GM18499 (cell line): Measurements from ENCODE around the gene BMP6.

Experiments
- ATAC-seq: cut with Tn5 transposase; IDR thresholded peaks from one replicate; pipeline ENCODE4 v1.9.1; 2021; ENCODE audit warnings: moderate number of reproducible peaks; ENCODE audit not compliant: insufficient read depth, unreplicated experiment

The BMP6 gene

DNA sequence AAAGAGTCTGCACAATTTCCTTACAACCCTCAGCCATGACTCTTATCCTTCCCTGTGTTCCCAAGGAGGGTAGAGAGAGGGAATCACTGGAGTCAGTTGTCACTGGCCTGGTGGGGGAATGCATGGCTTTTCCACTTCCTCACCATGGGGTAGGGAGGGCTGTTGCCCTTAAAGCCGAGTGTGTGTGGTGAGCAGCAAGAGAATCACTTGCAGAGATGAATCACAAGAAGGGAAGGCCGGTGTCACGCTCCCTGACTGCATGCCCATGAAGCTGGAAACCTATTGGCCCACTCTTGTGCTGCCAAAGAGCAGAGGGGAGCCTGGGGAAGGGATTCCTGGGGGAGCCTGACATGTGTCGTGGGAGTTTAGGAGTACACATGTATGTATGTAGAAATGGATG lies 18.1 kb upstream of the BMP6 start:
- no peak for ATAC-seq

DNA sequence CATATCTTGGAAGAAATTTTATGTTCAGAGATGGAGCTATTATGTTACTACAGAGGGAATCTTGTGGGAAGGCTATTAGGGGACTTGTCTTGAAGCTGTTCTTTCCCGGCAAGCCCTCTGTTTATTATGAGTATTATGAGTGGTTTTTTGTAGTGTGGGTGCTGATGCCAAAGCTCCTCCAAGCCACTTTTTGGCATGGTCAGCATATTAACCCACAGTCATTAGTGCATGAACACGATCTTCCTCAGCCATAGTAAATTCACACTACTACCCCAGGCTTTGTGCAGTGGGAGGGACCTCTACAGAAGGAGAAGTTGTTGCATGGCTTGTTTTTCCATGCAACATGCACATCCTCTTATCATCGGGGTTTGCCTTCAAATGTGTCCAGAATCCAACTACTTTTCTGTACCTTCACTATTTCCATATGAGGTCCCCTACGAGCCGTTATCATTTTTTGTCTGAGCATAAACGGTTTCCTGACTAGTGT lies 6.5 kb upstream of the BMP6 start:
- ATAC-seq, result no peak

DNA sequence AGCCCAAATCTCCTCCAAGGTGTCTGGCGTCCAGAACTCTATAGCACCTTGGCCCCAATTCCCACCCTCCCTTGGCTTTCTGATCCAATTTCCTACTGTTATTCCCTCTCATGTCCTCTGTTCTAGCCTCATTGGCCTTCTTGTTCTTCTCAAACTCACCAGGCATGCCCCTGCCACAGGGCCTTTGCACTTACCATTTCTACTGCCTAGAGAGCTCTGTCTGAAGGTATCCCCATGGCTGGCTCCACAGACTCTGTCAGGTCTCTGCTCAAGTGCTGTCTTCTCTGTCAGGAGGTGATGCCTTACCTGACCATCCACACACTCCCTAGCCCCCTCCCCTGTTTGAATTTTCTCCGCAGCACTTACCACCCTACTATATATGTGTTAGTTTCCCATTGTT lies 5.6 kb upstream of the BMP6 start:
- no peak for ATAC-seq

DNA sequence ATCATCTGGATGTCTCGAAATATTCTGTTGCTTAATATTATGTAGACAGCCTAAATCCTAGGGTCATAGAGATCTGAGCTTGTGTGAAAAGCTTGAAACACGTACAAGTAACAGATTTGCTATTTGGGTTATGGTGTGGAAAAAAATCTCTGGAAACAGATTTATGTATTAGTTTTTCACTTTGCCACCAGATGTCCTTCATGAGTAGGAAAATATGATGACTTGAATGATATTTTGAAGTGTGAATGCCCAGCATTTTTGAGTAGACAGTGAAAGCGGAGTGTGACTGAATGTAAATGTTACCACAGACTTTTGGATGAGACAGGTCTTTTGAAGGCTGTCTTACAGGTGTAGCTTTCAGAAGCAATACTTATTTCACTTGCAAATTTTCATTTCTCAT lies 4.2 kb upstream of the BMP6 start:
- ATAC-seq, result no peak

DNA sequence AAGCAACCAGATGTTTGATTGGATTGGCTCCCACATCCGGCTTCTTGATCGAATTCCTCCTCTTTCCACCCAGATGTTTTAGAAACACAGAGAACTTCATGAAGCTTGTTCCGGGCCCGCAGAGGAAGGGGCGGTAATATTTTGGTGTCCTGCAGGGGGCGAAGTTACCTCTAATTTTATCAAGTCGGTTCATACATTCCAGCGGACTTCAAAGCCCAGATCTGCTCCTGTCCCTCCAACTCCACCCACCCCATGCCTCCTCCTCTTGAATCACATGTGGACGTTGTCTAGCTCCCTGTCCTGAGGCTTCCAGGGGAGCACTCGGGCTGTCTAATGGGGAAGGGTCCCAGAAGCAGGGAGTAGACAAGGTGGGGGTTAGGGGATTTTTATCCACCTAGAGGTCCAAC lies 2.9 kb upstream of the BMP6 start:
- no peak for ATAC-seq

DNA sequence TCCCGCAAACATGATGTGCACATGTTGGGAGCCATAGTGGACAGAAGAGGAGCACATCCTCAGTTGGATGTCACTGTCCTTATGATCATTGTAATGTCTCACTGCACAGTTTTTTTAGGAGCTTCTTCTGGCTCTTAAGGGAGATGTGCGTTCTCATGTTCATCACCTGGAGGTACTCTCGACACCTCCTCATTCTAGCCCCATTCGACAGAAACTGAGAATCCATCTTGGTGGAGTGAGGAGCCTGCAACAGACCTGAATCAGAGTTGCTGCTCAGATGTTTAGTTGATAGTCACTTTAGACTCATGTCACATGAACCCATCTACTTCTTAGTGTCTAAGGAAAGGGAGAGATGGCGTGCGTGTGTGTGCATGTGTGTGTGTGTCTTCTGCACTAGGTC lies 2.3 kb upstream of the BMP6 start:
- no peak for ATAC-seq

DNA sequence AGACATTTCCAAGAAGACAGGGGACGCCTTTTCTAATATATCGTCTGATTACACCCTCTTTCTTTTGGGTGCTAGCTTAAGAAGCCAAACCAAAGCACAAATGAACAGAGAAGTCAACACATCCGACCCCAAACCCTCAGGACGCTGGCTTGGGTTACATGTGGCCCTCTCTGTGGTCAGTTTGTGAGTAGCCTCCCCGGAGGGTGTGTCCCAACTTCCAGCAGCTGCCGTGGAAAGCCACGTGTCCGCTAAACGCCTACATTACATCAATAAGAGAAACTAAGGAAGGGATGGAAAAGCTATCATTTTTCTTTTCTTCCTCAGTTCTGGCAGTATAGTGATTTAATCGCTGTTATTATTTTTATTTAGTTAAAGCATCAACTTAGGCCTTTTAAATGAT lies 487 bp upstream of the BMP6 start:
- ATAC-seq, result no peak

DNA sequence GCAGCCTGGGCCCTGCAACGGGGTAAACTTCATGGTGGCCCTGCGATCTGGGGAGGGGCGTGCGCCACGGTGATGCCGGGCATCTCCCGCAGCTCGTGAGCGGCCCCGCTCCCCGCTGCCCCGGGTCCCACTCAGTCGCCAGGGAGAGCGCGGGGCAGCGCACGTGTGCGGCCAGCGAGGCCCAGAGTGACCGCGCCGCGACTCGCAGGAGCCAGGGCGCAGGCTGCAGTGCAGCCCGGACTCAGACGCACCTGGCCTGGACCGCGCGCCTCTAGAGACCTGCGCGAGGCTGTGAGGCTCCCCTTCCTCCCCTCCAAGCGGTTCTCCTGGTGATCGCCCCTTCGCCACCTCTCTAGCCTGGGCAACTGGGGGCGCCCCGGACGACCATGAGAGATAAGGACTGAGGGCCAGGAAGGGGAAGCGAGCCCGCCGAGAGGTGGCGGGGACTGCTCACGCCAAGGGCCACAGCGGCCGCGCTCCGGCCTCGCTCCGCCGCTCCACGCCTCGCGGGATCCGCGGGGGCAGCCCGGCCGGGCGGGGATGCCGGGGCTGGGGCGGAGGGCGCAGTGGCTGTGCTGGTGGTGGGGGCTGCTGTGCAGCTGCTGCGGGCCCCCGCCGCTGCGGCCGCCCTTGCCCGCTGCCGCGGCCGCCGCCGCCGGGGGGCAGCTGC lies 652 bp downstream of the BMP6 start:
- ATAC-seq, result no peak

DNA sequence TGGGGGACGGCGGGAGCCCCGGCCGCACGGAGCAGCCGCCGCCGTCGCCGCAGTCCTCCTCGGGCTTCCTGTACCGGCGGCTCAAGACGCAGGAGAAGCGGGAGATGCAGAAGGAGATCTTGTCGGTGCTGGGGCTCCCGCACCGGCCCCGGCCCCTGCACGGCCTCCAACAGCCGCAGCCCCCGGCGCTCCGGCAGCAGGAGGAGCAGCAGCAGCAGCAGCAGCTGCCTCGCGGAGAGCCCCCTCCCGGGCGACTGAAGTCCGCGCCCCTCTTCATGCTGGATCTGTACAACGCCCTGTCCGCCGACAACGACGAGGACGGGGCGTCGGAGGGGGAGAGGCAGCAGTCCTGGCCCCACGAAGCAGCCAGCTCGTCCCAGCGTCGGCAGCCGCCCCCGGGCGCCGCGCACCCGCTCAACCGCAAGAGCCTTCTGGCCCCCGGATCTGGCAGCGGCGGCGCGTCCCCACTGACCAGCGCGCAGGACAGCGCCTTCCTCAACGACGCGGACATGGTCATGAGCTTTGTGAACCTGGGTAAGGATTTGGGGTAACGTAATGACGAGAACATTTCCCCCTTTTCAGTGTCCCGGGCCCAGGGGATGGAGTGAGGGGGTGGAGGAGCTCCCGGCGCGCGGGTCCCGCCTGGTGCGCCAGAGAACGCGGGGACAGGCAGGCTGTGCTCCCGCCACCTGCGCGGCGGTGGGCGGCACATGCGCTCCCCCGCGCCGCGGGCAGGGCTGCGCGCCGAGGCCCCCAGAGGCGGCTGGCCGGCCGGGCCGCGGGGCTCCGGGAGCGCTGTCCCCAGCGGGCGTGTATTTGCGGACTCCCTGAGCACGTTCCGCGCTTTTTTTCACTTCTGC lies 1.4 kb downstream of the BMP6 start:
- ATAC-seq, result no peak

DNA sequence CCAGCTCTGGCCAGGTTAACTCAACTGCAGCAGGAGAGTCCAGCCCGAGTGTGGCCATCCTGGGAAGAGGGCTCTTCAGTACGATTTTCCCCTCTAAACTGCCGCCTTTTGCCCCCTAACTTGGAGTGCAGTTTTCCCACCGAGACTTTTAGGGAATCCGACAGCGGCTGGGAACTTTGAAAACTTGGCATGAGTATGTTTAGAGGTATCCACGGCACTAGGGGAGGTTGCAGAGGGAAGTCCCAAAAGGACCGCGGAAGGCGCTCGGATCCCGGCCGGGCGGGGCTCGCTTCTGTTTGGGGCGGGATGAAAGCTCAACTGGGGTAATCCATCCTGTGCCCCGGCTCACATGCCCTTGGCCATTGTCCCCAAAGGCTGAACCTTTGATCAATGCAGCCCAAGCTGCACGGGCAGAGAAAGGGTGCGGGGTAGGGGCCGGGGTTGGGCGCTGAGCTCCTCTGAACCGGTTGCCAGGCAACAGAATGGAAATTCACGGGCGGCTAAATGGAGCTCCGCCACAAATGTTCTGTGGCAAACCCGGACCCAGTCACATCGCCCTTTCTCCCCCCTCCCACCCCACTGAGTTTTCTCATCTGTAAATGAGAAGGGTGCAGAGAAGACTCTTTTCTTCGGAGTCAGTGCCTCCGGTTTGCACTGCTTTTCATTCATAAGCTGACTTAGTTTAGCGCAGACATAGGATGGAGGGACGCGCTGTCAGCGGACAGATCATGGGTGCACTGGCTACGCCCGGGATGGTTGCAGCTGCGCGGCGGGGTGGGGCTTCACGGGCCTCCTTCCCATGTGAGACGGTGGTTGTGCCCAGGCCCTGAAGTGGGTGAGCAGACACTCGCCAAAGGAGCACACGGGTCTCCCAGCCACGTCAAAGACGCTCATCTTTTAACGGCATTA lies 2.3 kb downstream of the BMP6 start:
- ATAC-seq, result no peak

DNA sequence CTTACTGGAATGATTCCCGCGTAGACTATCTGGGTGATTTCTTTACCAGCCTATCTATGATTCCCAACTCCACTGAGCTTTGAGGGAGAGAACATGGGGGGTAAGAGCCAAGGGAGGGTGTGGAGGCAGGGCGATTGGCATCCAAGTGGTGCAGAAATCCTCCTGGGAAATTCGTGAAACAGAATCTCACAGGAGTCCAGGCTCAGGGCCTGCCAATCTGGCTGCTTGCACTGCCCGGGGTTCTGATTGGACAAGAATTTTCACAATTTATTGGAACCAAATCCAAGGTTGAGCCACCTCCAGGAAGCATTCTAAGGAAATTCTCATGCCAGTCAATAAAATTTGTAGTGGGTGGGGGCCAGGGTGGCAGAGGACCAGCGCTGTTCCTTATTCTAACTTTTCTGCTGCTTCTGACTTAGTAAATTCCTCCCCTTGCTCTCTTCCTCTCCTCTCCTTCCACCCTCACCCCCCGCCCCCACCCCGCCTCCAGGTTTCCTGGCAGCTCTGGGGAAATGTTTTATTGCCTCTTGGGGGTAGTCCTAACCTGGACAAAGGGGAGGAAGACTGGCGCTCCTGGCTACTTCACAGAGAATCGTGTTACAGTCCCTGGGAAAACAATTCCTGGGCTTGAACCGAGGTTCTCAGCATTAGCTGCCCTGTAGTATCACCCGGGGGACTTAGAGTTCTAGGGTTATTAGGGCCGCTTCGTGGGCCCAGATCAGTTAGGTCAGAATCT lies 3.1 kb downstream of the BMP6 start:
- ATAC-seq, result no peak

DNA sequence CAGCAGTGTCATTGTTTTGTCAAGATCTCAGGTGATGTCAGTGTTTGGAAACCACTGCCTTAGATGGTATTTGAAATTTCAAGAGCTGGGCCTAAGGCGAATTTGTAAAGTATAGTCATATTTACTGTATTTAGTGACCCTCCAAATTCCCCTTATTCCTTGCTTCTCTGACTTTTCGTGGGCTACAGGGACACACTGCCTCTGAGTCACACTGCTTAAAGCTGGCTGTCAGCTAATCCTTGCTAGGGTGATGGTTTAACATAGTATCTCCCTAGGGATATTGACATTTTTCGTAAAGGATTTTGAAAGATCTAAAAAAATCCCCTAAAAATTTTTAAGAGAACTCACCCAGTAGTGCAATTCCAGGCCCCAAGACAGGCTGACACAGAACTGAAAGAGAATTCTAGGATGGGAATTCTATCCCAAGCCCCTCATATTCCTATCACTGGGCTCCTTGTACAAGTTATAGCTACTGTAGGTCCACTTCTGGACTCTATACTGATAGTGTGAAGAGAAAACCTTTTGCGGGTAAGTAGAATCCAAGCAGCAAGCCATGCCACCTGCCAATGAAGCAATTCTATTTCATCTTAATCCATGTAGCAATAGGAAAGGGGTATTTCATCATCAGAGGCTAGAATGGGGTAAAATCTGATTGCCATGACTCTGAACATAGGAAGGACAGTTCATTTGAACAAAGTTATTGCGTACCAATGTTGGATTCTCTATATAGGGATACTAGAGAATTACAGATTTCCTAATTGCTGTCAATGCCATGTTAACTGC lies 4.3 kb downstream of the BMP6 start:
- ATAC-seq, result no peak

DNA sequence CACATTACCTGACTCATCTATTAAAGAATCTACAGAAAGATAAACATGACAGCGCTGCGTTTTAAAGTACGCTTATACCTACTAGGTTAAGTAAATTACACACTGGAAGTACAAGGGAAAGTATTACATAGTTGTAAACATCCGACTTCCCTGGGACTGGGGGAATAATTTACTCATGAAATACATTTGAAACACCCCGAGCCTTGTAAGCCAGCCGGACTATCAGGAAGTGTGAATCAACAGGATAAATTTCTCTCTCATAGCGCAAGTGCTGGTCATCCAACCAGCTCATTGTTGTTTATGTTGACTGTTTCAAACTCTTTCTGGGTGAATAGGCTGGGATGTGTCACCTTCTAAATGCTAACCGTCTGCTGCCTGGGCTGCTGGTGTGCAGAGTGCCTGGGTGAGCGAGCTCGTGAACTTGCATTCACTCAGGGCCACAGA lies 4.9 kb downstream of the BMP6 start:
- ATAC-seq, result no peak

DNA sequence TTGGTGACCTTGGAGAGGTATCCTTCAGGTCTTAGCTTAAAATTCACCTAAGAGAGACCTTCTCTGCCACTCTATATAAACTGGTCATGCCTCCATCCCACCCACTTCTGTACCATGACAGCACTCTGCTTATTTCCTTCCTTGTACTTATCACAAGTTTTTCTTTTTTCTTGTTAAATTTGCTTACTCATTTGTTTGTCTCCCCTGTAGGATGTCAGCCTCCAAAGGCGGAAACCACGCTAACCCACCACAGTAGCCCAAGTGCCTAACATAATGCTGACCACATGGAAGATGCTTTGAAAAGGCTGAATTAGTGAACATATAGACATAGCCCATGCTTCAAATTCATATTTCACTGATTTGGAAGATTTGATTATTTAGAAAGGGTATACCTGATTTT lies 5.4 kb downstream of the BMP6 start:
- no peak for ATAC-seq

DNA sequence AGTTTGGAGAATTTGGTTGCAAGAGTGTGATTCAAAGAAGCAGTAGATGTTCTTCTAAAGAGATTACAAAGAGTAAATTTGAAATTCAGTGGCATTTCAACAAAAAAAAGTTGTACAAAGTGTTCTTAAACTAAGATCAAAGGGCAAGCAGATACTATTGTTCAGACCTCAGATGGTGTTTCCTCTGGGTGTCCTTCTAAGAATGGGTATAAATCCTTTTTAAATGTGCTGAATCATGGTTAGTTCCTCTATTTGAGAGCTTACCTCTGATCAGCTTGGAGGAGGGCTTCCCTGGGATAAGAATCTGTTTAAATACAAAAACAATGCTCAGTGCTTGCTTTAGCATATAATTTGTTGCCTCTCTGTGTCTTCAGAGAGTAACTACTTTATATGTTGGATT lies 6.3 kb downstream of the BMP6 start:
- ATAC-seq, result no peak

DNA sequence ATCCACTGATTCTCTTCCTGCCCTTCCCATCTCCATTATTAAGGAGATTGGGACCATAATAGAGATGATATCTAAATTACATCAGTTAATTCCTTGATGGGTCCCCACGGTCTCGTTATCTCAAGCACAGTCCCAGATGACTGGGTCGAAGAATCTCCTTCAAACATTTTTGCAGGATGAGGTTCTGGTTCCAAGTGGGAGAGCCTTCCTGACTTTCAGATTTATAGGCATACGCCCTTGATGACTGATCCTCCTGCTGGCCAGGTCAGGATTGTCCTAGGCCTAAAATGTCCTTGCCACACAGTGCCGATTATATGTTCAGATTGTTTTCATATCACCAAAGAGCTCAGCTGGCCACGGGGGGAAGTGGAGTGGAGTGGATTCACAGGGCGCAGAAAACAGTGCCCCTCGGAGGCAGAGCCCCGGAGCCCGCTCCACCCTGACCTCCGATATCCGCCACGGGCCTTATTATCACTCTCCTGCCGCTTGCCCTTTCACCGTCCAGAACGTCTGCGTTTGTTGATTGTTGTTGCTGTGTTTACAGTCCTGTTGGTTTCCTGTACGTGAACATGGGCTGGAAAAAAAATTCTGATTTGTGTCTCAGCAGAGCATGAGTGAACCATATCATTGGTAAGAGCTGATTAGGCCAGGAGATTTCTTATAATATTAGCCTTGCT lies 8.9 kb downstream of the BMP6 start:
- ATAC-seq, result no peak

DNA sequence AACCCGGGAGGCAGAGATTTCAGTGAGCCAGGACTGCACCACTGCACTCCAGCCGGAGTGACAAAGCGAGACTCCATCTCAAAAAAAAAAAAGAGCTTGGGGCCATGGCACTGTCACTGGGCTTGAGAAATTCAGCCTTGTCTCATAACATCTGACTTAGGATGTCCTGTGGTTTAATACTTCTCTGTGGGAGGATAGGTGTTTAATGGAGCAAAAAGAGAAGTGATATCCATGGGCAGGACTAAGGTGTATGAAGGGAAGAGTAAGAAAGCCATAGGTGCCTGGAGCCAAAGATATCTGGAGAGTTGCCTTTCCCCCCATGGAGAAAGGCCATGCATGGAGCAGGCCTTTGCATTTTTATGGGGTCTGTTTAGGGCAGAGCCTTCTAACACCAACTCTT lies 11.2 kb downstream of the BMP6 start:
- ATAC-seq, result no peak

DNA sequence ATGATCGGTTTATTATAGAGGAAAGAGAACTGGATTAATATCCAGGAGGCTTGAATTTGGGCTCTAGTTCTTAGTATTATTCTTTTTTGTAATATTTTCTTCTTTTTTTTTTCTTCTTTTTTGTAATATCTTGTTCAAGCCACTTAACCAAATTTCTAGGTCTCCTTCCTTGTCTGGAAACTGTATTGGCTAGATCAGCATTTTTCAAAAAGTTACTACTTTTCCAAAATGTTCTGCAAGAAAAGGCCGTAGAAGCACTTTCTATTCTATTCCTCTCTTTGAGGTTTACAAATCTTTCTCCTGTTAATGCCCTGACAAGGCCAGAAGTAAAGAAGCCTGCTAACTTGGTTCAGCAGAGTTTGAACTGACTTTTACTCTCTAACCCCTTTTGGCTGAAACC lies 12.0 kb downstream of the BMP6 start:
- no peak for ATAC-seq
